OCI-LY1 (cell line): ENCODE results near the gene TRIM2.

Experiments
- EZH2 ChIP-seq: fragments of 200-600 bp; sonication (generic), shearing (Covaris generic); IDR thresholded peaks from 2 replicates; pipeline ENCODE4 v1.8.0; 2017; ENCODE audit warnings: borderline replicate concordance, mixed run types, mild to moderate bottlenecking, antibody characterized with exemption, low read length, moderate library complexity, mixed read lengths
- TF ChIP-seq, protein P1 (sequence below): fragments of 200-600 bp; sonication (generic), shearing (Covaris generic); IDR thresholded peaks from 2 replicates; pipeline ENCODE4 v1.5.1; 2017; ENCODE audit warnings: mild to moderate bottlenecking, antibody characterized with exemption, low read length, moderate library complexity, mixed read lengths

DNA sequence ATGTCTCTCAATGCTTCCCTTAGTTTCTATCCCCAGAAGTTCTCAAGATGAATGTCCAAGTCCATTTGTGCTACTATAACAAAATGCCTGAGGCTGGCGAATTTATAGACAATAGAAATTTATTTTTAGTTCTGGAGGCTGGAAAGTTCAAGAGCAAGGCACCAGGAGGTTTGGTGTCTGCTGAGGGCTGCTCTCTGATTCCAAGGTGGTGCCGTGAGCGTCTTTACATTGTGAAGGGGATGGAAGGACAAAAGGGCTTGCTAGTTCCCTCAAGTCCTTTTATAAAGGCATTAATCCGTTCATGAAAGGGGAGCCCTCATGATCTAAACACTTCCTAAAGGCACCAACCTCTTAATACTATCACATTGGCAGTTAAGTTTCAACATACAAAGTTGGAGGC, 12.3 kb downstream of the TRIM2 start:
- TF ChIP-seq, protein P1, sequence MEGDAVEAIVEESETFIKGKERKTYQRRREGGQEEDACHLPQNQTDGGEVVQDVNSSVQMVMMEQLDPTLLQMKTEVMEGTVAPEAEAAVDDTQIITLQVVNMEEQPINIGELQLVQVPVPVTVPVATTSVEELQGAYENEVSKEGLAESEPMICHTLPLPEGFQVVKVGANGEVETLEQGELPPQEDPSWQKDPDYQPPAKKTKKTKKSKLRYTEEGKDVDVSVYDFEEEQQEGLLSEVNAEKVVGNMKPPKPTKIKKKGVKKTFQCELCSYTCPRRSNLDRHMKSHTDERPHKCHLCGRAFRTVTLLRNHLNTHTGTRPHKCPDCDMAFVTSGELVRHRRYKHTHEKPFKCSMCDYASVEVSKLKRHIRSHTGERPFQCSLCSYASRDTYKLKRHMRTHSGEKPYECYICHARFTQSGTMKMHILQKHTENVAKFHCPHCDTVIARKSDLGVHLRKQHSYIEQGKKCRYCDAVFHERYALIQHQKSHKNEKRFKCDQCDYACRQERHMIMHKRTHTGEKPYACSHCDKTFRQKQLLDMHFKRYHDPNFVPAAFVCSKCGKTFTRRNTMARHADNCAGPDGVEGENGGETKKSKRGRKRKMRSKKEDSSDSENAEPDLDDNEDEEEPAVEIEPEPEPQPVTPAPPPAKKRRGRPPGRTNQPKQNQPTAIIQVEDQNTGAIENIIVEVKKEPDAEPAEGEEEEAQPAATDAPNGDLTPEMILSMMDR: no peak
- TF ChIP-seq EZH2: no peak
